HEK293 (cell line): ENCODE data around the gene MALRD1.

Experiments
- CTCF ChIA-PET: fragments of 350-600 bp; formaldehyde crosslinking; extraction: SDS; loops from one replicate; lab custom pipeline; 2021; ENCODE audit warnings: antibody characterized with exemption; lab: Yijun Ruan, JAX
- POLR2A ChIA-PET: fragments of 300-600 bp; formaldehyde crosslinking; extraction: SDS; loops from one replicate; lab custom pipeline; 2020; ENCODE audit warnings: antibody characterized with exemption, inconsistent platforms; lab: Yijun Ruan, JAX
- H3K27ac ChIP-seq: fragments of 200-500 bp; sonication (Bioruptor generic); 2 replicates; pipeline ENCODE4 v1.5.1; 2014; ENCODE audit warnings: low read depth, low read length, control low read depth, inconsistent platforms; ENCODE audit errors: extremely low read depth
- H3K36me3 ChIP-seq, 2 experiments: fragments of 200-500 bp in 1 of 2; sonication (Bioruptor generic) in 1 of 2; 1 replicate in 1 of 2; 2 replicates in 1 of 2; pipeline ENCODE4 v1.5.1; 2014 to 2017; ENCODE audit warnings: inconsistent platforms in 2 of 2, low read length in 2 of 2; ENCODE audit not compliant: control insufficient read depth in 2 of 2, insufficient read depth in 1 of 2
- H3K4me1 ChIP-seq: fragments of 200-500 bp; sonication (Bioruptor generic); 2 replicates; pipeline ENCODE4 v1.5.1; 2014; ENCODE audit warnings: mild to moderate bottlenecking, low read length, inconsistent platforms; ENCODE audit not compliant: control insufficient read depth, insufficient read depth
- H3K4me3 ChIP-seq: 2 replicates; pipeline ENCODE4 v1.5.1; 2011; ENCODE audit warnings: low read depth, mild to moderate bottlenecking, control low read depth, low read length, moderate library complexity
- H3K9me3 ChIP-seq: fragments of 200-500 bp; sonication (Bioruptor generic); 2 replicates; pipeline ENCODE4 v1.5.1; 2014; ENCODE audit warnings: low read depth, low read length, inconsistent platforms; ENCODE audit not compliant: control insufficient read depth, insufficient read depth
- FEZF1 ChIP-seq: fragments of 450-650 bp; formaldehyde crosslinking; IDR thresholded peaks from 2 replicates; pipeline ENCODE4 v1.5.1; 2016; ENCODE audit warnings: missing biosample characterization, missing genetic modification characterization
- KLF7 ChIP-seq: fragments of 450-650 bp; formaldehyde crosslinking; IDR thresholded peaks from 2 replicates; pipeline ENCODE4 v1.5.1; 2016; ENCODE audit warnings: missing biosample characterization, missing genetic modification characterization, borderline replicate concordance
- YY2 ChIP-seq: fragments of 450-650 bp; formaldehyde crosslinking; IDR thresholded peaks from 2 replicates; pipeline ENCODE4 v1.5.1; 2016; ENCODE audit warnings: missing biosample characterization, missing genetic modification characterization
- ZBTB1 ChIP-seq: fragments of 450-650 bp; formaldehyde crosslinking; IDR thresholded peaks from 2 replicates; pipeline ENCODE4 v1.5.1; 2016; ENCODE audit warnings: missing biosample characterization, missing genetic modification characterization
- ZNF202 ChIP-seq: fragments of 450-650 bp; formaldehyde crosslinking; IDR thresholded peaks from 2 replicates; pipeline ENCODE4 v1.5.1; 2016; ENCODE audit warnings: missing biosample characterization, missing genetic modification characterization, borderline replicate concordance
- ZNF214 ChIP-seq: fragments of 450-650 bp; formaldehyde crosslinking; IDR thresholded peaks from 2 replicates; pipeline ENCODE4 v1.5.1; 2017; ENCODE audit warnings: missing biosample characterization, mild to moderate bottlenecking, missing genetic modification characterization, borderline replicate concordance
- ZNF248 ChIP-seq: fragments of 450-650 bp; formaldehyde crosslinking; IDR thresholded peaks from 2 replicates; pipeline ENCODE4 v1.5.1; 2017; ENCODE audit warnings: missing biosample characterization, missing genetic modification characterization
- ZNF292 ChIP-seq: fragments of 450-650 bp; formaldehyde crosslinking; IDR thresholded peaks from 2 replicates; pipeline ENCODE4 v1.5.1; 2016; ENCODE audit warnings: low read depth, missing biosample characterization, missing genetic modification characterization, borderline replicate concordance
- ZNF324 ChIP-seq: fragments of 450-650 bp; formaldehyde crosslinking; IDR thresholded peaks from 2 replicates; pipeline ENCODE4 v1.5.1; 2016; ENCODE audit warnings: missing biosample characterization, missing genetic modification characterization
- ZNF416 ChIP-seq: fragments of 450-650 bp; formaldehyde crosslinking; IDR thresholded peaks from 2 replicates; pipeline ENCODE4 v1.5.1; 2016; ENCODE audit warnings: missing biosample characterization, missing genetic modification characterization
- ZNF558 ChIP-seq: fragments of 450-650 bp; formaldehyde crosslinking; IDR thresholded peaks from 2 replicates; pipeline ENCODE4 v1.5.1; 2016; ENCODE audit warnings: missing biosample characterization, missing genetic modification characterization
- ZNF707 ChIP-seq: fragments of 450-650 bp; formaldehyde crosslinking; IDR thresholded peaks from 2 replicates; pipeline ENCODE4 v1.5.1; 2016; ENCODE audit warnings: missing biosample characterization, missing genetic modification characterization
- ZNF792 ChIP-seq: fragments of 450-650 bp; formaldehyde crosslinking; IDR thresholded peaks from 2 replicates; pipeline ENCODE4 v1.5.1; 2016; ENCODE audit warnings: missing biosample characterization, missing genetic modification characterization
- TF ChIP-seq, protein P1 (sequence below): fragments of 450-650 bp; formaldehyde crosslinking; IDR thresholded peaks from 2 replicates; pipeline ENCODE4 v1.5.1; 2017; ENCODE audit warnings: missing biosample characterization, missing genetic modification characterization
- TF ChIP-seq, protein P2 (sequence below): fragments of 450-650 bp; formaldehyde crosslinking; IDR thresholded peaks from 2 replicates; pipeline ENCODE4 v1.5.1; 2016; ENCODE audit warnings: missing biosample characterization, missing genetic modification characterization
- TF ChIP-seq, protein P3 (sequence below): fragments of 450-650 bp; formaldehyde crosslinking; IDR thresholded peaks from 2 replicates; pipeline ENCODE4 v1.5.1; 2016; ENCODE audit warnings: missing biosample characterization, missing genetic modification characterization
- TF ChIP-seq, protein P4 (sequence below): fragments of 450-650 bp; formaldehyde crosslinking; IDR thresholded peaks from 2 replicates; pipeline ENCODE4 v1.5.1; 2016; ENCODE audit warnings: missing biosample characterization, missing genetic modification characterization
- TF ChIP-seq, protein P5 (sequence below): fragments of 450-650 bp; IDR thresholded peaks from 2 replicates; pipeline ENCODE4 v1.5.1; 2018; ENCODE audit warnings: missing biosample characterization, missing genetic modification characterization
- TF ChIP-seq, protein P6 (sequence below): fragments of 450-650 bp; formaldehyde crosslinking; IDR thresholded peaks from 2 replicates; pipeline ENCODE4 v1.5.1; 2016; ENCODE audit warnings: missing biosample characterization, missing genetic modification characterization

MALRD1 gene

DNA sequence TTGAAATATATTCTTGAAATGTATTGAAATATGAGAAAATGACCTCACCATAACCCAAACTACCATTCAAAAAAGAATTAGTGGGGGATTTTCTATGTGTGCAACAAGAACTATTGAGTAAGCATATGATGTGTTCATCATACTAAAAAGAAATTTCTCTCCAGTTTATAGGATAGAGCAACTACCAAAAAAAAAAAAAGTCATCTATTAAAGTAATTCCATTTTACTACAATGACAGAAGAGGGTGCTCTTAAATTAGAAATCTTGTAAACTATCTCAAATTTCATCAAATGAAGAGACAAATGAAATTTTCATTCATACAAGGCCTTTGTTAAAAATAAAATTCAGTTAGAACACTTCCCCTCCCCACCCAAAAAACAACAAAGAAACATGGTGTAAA lies 572.2 kb downstream of the MALRD1 start (continued):
- TF ChIP-seq, protein P1, sequence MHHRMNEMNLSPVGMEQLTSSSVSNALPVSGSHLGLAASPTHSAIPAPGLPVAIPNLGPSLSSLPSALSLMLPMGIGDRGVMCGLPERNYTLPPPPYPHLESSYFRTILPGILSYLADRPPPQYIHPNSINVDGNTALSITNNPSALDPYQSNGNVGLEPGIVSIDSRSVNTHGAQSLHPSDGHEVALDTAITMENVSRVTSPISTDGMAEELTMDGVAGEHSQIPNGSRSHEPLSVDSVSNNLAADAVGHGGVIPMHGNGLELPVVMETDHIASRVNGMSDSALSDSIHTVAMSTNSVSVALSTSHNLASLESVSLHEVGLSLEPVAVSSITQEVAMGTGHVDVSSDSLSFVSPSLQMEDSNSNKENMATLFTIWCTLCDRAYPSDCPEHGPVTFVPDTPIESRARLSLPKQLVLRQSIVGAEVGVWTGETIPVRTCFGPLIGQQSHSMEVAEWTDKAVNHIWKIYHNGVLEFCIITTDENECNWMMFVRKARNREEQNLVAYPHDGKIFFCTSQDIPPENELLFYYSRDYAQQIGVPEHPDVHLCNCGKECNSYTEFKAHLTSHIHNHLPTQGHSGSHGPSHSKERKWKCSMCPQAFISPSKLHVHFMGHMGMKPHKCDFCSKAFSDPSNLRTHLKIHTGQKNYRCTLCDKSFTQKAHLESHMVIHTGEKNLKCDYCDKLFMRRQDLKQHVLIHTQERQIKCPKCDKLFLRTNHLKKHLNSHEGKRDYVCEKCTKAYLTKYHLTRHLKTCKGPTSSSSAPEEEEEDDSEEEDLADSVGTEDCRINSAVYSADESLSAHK (tag by site-specific recombination) = no peak
- TF ChIP-seq ZNF558 (tag by site-specific recombination) (no peak), ZNF214 (tag by site-specific recombination) (no peak), KLF7 (tag by site-specific recombination) (no peak), ZNF416 (tag by site-specific recombination) (no peak), ZNF248 (tag by site-specific recombination) (no peak), ZNF324 (tag by site-specific recombination) (no peak), FEZF1 (tag by site-specific recombination) (no peak), ZNF202 (no peak), ZNF792 (tag by site-specific recombination) (no peak), ZNF707 (tag by site-specific recombination) (no peak), YY2 (tag by site-specific recombination) (no peak)
- TF ChIP-seq, protein P2, sequence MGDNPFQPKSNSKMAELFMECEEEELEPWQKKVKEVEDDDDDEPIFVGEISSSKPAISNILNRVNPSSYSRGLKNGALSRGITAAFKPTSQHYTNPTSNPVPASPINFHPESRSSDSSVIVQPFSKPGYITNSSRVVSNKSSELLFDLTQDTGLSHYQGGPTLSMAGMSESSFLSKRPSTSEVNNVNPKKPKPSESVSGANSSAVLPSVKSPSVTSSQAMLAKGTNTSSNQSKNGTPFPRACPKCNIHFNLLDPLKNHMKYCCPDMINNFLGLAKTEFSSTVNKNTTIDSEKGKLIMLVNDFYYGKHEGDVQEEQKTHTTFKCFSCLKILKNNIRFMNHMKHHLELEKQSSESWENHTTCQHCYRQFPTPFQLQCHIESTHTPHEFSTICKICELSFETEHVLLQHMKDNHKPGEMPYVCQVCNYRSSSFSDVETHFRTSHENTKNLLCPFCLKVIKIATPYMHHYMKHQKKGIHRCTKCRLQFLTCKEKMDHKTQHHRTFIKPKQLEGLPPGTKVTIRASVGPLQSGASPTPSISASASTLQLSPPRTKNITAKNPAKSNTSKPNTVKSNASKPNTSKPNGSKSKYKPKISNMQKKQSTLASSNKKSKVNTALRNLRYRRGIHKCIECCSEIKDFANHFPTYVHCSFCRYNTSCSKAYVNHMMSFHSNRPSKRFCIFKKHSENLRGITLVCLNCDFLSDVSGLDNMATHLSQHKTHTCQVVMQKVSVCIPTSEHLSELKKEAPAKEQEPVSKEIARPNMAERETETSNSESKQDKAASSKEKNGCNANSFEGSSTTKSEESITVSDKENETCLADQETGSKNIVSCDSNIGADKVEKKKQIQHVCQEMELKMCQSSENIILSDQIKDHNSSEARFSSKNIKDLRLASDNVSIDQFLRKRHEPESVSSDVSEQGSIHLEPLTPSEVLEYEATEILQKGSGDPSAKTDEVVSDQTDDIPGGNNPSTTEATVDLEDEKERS = no peak
- TF ChIP-seq, protein P3, sequence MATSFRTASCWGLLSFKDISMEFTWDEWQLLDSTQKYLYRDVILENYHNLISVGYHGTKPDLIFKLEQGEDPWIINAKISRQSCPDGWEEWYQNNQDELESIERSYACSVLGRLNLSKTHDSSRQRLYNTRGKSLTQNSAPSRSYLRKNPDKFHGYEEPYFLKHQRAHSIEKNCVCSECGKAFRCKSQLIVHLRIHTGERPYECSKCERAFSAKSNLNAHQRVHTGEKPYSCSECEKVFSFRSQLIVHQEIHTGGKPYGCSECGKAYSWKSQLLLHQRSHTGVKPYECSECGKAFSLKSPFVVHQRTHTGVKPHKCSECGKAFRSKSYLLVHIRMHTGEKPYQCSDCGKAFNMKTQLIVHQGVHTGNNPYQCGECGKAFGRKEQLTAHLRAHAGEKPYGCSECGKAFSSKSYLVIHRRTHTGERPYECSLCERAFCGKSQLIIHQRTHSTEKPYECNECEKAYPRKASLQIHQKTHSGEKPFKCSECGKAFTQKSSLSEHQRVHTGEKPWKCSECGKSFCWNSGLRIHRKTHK = no peak
- TF ChIP-seq, protein P4, sequence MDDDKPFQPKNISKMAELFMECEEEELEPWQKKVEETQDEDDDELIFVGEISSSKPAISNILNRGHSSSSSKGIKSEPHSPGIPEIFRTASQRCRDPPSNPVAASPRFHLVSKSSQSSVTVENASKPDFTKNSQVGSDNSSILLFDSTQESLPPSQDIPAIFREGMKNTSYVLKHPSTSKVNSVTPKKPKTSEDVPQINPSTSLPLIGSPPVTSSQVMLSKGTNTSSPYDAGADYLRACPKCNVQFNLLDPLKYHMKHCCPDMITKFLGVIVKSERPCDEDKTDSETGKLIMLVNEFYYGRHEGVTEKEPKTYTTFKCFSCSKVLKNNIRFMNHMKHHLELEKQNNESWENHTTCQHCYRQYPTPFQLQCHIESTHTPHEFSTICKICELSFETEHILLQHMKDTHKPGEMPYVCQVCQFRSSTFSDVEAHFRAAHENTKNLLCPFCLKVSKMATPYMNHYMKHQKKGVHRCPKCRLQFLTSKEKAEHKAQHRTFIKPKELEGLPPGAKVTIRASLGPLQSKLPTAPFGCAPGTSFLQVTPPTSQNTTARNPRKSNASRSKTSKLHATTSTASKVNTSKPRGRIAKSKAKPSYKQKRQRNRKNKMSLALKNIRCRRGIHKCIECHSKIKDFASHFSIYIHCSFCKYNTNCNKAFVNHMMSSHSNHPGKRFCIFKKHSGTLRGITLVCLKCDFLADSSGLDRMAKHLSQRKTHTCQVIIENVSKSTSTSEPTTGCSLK (tag by site-specific recombination) = no peak

DNA sequence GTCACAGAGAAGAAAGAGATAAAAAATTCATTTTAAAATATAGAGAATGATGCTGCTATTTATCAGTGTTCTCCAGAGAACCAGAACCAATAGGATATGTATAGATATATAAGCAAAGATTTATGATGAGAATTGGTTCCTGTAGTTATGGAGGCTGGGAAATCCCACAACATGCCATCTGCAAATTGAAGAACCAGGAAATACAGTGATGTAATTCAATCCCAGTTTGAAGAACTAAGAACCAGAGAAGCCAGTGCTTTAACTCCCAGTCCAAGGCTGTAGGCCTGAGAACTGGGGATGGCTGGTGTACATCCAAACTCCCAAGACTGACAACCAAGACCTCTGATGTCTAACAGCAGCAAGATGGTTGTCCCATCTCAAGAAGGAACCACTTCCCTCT lies 574.7 kb downstream of the MALRD1 start:
- CTCF ChIA-PET = interaction anchor here (0.6 kb wide), 1 partner anchor 34 kb away, joined by 3 read pairs; no protein-coding TSS in a partner anchor
- no peak overlapping the region for H3K27ac ChIP-seq
- TF ChIP-seq, protein P5, sequence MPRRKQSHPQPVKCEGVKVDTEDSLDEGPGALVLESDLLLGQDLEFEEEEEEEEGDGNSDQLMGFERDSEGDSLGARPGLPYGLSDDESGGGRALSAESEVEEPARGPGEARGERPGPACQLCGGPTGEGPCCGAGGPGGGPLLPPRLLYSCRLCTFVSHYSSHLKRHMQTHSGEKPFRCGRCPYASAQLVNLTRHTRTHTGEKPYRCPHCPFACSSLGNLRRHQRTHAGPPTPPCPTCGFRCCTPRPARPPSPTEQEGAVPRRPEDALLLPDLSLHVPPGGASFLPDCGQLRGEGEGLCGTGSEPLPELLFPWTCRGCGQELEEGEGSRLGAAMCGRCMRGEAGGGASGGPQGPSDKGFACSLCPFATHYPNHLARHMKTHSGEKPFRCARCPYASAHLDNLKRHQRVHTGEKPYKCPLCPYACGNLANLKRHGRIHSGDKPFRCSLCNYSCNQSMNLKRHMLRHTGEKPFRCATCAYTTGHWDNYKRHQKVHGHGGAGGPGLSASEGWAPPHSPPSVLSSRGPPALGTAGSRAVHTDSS (tag by site-specific recombination) = no peak
- no peak for TF ChIP-seq ZBTB1
- TF ChIP-seq FEZF1 (tag by site-specific recombination) = no peak
- TF ChIP-seq ZNF292 (tag by site-specific recombination) = no peak
- TF ChIP-seq, protein P6, sequence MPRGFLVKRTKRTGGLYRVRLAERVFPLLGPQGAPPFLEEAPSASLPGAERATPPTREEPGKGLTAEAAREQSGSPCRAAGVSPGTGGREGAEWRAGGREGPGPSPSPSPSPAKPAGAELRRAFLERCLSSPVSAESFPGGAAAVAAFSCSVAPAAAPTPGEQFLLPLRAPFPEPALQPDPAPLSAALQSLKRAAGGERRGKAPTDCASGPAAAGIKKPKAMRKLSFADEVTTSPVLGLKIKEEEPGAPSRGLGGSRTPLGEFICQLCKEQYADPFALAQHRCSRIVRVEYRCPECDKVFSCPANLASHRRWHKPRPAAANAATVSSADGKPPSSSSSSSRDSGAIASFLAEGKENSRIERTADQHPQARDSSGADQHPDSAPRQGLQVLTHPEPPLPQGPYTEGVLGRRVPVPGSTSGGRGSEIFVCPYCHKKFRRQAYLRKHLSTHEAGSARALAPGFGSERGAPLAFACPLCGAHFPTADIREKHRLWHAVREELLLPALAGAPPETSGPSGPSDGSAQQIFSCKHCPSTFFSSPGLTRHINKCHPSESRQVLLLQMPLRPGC = no peak
- H3K36me3 ChIP-seq = no peaks in the 10 kb centered on the region
- H3K4me1 ChIP-seq = no peaks in the 10 kb centered on the region
- POLR2A ChIA-PET = no interaction called here
- H3K4me3 ChIP-seq = no peak overlapping the region
- H3K9me3 ChIP-seq = no peaks in the 10 kb centered on the region
